HG02759 (cell line): ENCODE measurements around the gene TOGARAM2.
"Not testable (repeated sequence)": the region's sequence is repeated elsewhere in the genome, so short reads cannot be mapped to it uniquely, and the experiment has no call there.

Experiments used
- ATAC-seq: cut with Tn5 transposase; IDR thresholded peaks from one replicate; pipeline ENCODE4 v1.9.1; 2021; ENCODE audit warnings: mild to moderate bottlenecking, moderate library complexity; ENCODE audit not compliant: unreplicated experiment

TOGARAM2 gene

GRCh38 chr2:29071032-29071975 is 90.2 kb downstream of the TOGARAM2 start:
- ATAC-seq, result no peak

- ATAC-seq, result no peak
These were observed 91.2 kb downstream of the TOGARAM2 start for GRCh38 chr2:29072251-29072650.

DNA sequence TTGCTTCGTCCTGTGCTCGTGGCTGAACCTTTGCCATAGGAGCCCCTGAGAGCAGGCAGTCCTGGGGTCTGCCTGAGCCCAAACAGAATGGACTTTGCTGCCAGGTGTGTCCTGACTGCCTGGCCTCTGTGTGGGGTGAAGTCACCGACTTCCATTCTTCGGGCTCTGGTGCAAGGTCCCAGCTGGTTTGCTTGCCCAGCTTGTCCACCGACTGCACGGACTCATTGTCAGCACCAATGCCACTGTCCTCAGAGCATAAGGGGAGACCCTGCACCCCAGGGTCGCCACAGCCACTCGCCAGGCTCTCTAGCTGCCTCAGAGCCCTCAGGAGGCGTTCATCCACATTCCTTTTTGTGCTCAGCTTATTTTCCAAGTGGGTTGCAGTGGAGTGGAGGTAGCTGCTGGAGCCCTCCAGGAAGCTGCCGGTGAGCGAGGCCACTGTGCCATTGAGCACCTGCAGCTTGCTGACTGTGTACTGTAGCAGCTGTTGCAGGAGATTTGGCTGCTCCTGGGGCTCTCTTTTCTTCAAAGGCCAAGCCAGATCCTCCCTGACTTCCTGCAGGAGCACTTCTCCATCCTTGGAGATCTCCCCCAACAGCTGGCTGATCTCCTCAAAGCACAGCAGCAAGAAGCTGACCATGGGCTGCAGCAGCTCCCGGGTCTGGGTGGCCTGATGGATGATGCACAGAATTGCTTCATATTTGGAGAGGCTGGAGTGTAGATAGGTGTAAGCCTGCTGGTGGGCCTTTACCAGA is 92.0 kb downstream of the TOGARAM2 start:
- no peak for ATAC-seq

DNA sequence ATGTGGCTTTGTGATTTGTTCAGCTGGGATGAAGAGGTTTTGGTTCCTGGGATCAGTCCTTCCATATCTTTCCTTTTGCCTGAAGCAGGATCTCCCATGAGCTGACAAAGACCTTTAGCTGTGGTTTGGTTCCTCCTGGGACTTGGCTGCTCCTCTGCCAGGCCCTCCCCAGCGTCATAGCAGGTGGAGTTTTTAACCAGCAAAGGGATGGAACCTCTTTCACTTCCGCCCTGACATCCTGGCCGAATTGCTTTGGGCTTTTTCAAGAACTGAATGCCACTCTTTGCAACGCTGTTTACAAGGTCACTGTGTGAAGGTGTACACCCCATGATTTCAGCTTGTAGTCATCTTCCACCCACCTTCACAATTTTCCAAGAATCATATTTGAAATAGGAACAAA is 92.8 kb downstream of the TOGARAM2 start:
- ATAC-seq, result no peak

DNA sequence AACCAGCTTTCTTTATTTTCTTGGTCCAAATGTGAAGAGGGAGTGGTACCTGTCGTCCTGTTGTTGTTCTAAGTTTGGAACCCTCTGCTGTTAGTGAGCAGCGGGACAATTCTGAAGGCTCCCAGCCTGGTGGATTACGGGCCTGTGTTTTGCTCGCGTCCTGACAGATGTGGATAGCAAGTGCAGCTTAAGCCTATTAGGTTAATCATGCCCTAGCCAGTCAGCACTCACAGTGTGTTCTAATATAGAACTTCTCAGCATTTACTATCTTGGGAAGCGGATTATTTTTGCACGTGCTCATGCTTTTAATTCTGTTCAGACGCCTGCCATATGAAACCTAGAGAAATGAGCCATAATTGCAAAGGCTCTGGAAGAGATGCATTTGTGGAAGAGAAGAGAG is 93.3 kb downstream of the TOGARAM2 start, which contains the start of gene PCARE:
Gene PCARE (minus strand): TSS at position 113 of the 400 bp plus-strand sequence. CDS start 262 bp downstream, outside the sequence.
- ATAC-seq, result no peak

- no peak for ATAC-seq
These were observed 95.0 kb downstream of the TOGARAM2 start for GRCh38 chr2:29075894-29076705.

GRCh38 chr2:29079887-29080286 is 98.8 kb downstream of the TOGARAM2 start:
- ATAC-seq, result no peak

- no peak for ATAC-seq
These were observed 100.0 kb downstream of the TOGARAM2 start for GRCh38 chr2:29080886-29081743.

DNA sequence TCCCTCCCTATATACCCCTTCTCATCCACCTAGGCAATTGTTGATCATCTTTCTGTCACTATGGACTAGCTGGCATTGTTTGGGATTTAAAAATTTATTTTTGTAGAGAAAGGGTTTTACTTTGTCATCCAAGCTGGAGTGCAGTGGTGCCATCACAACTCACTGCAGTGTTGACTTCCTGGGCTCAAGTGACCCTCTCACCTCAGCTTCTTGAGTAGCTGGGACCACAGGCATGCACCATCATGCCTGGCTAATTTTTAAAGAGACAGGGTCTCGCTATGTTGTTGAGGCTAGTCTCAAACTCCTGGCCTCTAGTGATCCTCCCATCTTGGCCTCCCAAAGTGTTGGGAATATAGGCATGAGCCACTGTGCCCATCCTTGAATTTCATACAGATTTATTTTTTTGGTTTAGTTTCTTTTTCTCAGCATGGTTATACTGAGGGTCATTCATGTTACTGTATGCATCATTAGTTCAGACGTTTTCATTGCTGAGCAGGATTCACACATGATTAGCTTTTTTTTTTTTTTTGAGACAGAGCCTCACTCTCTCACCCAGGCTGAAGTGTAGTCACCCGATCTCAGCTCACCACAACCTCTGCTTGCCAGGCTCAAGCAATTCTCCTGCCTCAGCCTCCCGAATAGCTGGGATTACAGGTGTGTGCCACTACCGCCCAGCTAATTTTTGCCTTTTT is 101.9 kb downstream of the TOGARAM2 start:
- peak; percentile 87 for ATAC-seq

GRCh38 chr2:29084554-29084953 is 103.5 kb downstream of the TOGARAM2 start:
- ATAC-seq, result no peak

- not testable (repeated sequence) for ATAC-seq
These were observed 109.2 kb downstream of the TOGARAM2 start for GRCh38 chr2:29090311-29090710.

DNA sequence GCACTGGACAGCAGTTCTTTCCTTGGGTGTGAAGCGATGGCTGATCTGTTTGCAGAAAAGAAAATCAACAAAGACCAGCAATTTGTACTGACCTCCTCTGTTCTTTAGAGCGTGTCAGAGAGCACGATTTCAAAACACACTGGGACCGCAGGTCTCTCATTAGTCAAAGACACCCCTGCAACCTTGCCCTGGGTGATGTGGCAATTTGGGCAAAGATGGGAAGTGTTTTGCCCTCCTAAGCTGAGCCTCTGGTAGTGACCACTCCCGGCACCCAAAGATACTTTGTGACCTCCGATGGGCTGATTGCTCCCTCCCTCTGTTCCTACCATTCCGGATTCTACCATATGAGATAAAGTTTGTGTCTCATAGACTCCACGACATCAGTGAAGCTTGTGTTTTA is 115.9 kb downstream of the TOGARAM2 start:
- ATAC-seq, result no peak

GRCh38 chr2:29097569-29097968 is 116.5 kb downstream of the TOGARAM2 start:
- ATAC-seq, result no peak

DNA sequence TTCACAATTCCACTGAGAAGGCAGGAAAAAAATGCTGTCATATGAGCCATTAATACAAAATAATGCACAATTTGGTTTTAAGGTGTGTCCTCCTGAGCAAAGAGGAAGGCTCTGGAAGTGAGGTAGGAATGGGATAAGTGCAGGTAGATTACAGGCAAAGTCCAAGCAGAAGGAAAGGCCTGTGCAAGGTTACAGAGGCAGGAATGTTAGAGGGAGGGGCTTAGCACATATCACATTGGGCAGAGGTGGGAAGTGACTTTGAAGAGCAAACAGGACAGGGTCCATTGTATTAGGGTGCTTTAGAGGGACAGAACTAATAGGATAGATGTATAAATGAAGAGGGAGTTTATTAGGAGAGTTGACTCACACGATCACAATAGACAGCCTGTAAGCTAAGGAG is 119.5 kb downstream of the TOGARAM2 start:
- no peak for ATAC-seq
